H9 (cell line): ENCODE data around the gene RANBP17. TPM values are rescaled to one million over a fixed set of nuclear protein-coding genes. Genes with fewer than 3 reads are reported as not detected.

ENCODE experiments used
- DNase-seq: peaks from one replicate; pipeline ENCODE4 v3.0.0-alpha.2; 2017
- H2AFZ ChIP-seq: one replicate; pipeline ENCODE4 v1.6.1; 2013; ENCODE audit warnings: mild to moderate bottlenecking, low read length, control low read depth, moderate library complexity
- H2AK5ac ChIP-seq: 2 replicates; pipeline ENCODE4 v1.6.1; 2013; ENCODE audit warnings: low read length, control low read depth, mixed read lengths; ENCODE audit not compliant: insufficient read length
- H2BK120ac ChIP-seq: one replicate; pipeline ENCODE4 v1.6.1; 2013; ENCODE audit warnings: low read depth, mild to moderate bottlenecking, low read length, control low read depth, inconsistent platforms; ENCODE audit not compliant: poor library complexity, severe bottlenecking
- H2BK12ac ChIP-seq: 2 replicates; pipeline ENCODE4 v1.6.1; 2013; ENCODE audit warnings: low read length, control low read depth, mixed read lengths, low read depth; ENCODE audit not compliant: insufficient read length
- H2BK15ac ChIP-seq: 2 replicates; pipeline ENCODE4 v1.6.1; 2013; ENCODE audit warnings: low read depth, low read length, control low read depth
- H2BK20ac ChIP-seq: one replicate; pipeline ENCODE4 v1.6.1; 2013; ENCODE audit warnings: low read depth, mild to moderate bottlenecking, low read length, control low read depth, inconsistent platforms; ENCODE audit not compliant: poor library complexity, severe bottlenecking
- H2BK5ac ChIP-seq: 2 replicates; pipeline ENCODE4 v1.6.1; 2013; ENCODE audit warnings: low read length, control low read depth, mixed read lengths; ENCODE audit not compliant: insufficient read length
- H3K14ac ChIP-seq: 2 replicates; pipeline ENCODE4 v1.6.1; 2013; ENCODE audit warnings: low read length, control low read depth; ENCODE audit not compliant: insufficient read depth
- H3K18ac ChIP-seq: 2 replicates; pipeline ENCODE4 v1.6.1; 2013; ENCODE audit warnings: low read depth, mild to moderate bottlenecking, mixed read lengths, low read length, control low read depth; ENCODE audit not compliant: insufficient read length
- H3K23ac ChIP-seq: 2 replicates; pipeline ENCODE4 v1.6.1; 2013; ENCODE audit warnings: low read length, control low read depth, mixed read lengths, low read depth; ENCODE audit not compliant: insufficient read length
- H3K23me2 ChIP-seq: 2 replicates; pipeline ENCODE4 v1.6.1; 2013; ENCODE audit warnings: low read depth, mild to moderate bottlenecking, mixed read lengths, low read length, control low read depth; ENCODE audit not compliant: insufficient read length, poor library complexity, severe bottlenecking
- H3K27ac ChIP-seq: 2 replicates; pipeline ENCODE4 v1.5.1; 2013; ENCODE audit warnings: low read length, control low read depth, mixed read lengths, low read depth; ENCODE audit not compliant: insufficient read length
- H3K27me3 ChIP-seq: 2 replicates; pipeline ENCODE4 v1.6.1; 2013; ENCODE audit warnings: low read length, control low read depth, inconsistent platforms; ENCODE audit not compliant: insufficient read depth
- H3K4ac ChIP-seq: 2 replicates; pipeline ENCODE4 v1.6.1; 2013; ENCODE audit warnings: low read depth, mild to moderate bottlenecking, control low read depth, inconsistent platforms, low read length, moderate library complexity
- H3K4me1 ChIP-seq: 2 replicates; pipeline ENCODE4 v1.6.1; 2013; ENCODE audit warnings: low read length, control low read depth, inconsistent platforms; ENCODE audit not compliant: insufficient read depth
- H3K4me2 ChIP-seq: 2 replicates; pipeline ENCODE4 v1.6.1; 2013; ENCODE audit warnings: low read length, control low read depth, mixed read lengths; ENCODE audit not compliant: insufficient read length, insufficient read depth
- H3K56ac ChIP-seq: 2 replicates; pipeline ENCODE4 v1.6.1; 2013; ENCODE audit warnings: low read depth, mild to moderate bottlenecking, mixed read lengths, low read length, control low read depth; ENCODE audit not compliant: insufficient read length
- H3K79me1 ChIP-seq: 2 replicates; pipeline ENCODE4 v1.6.1; 2013; ENCODE audit warnings: low read depth, mild to moderate bottlenecking, moderate library complexity, low read length, control low read depth, inconsistent platforms; ENCODE audit not compliant: insufficient read depth, poor library complexity, severe bottlenecking
- H3K79me2 ChIP-seq: 2 replicates; pipeline ENCODE4 v1.6.1; 2013; ENCODE audit warnings: low read length, control low read depth, inconsistent platforms; ENCODE audit not compliant: insufficient read depth
- H3K9ac ChIP-seq: 2 replicates; pipeline ENCODE4 v1.6.1; 2013; ENCODE audit warnings: low read length, control low read depth, mixed read lengths; ENCODE audit not compliant: insufficient read length; ENCODE audit errors: extremely low read depth
- H3K9me3 ChIP-seq: one replicate; pipeline ENCODE4 v1.6.1; 2013; ENCODE audit warnings: low read depth, low read length, inconsistent platforms; ENCODE audit not compliant: control insufficient read depth
- H3T11ph ChIP-seq: one replicate; pipeline ENCODE4 v1.6.1; 2013; ENCODE audit warnings: mild to moderate bottlenecking, low read length, control low read depth, inconsistent platforms
- H4K20me1 ChIP-seq: one replicate; pipeline ENCODE4 v1.6.1; 2013; ENCODE audit not compliant: control insufficient read depth, insufficient read length, insufficient read depth
- H4K5ac ChIP-seq: 2 replicates; pipeline ENCODE4 v1.6.1; 2013; ENCODE audit warnings: low read depth, mild to moderate bottlenecking, mixed read lengths, low read length, control low read depth; ENCODE audit not compliant: insufficient read length
- H4K8ac ChIP-seq: replicated peaks from 2 replicates; pipeline ENCODE4 v1.6.1; 2013; ENCODE audit warnings: low read length, control low read depth, mixed read lengths, low read depth; ENCODE audit not compliant: insufficient read length
- H4K91ac ChIP-seq: 2 replicates; pipeline ENCODE4 v1.6.1; 2013; ENCODE audit warnings: low read depth, mild to moderate bottlenecking, moderate library complexity, mixed read lengths, low read length, control low read depth; ENCODE audit not compliant: insufficient read length
- H3K27ac Mint-ChIP-seq, 3 experiments: 2 replicates in 2 of 3; 3 replicates in 1 of 3; pipeline ENCODE4 v1.8.0; 2020 to 2021; ENCODE audit warnings: mixed read lengths in 3 of 3, mild to moderate bottlenecking in 1 of 3, moderate library complexity in 1 of 3
- H3K27me3 Mint-ChIP-seq: 2 replicates; pipeline ENCODE4 v1.8.0; 2021; ENCODE audit warnings: low read depth, mild to moderate bottlenecking, moderate library complexity, mixed read lengths
- H3K36me3 Mint-ChIP-seq, 3 experiments: 2 replicates in 2 of 3; 3 replicates in 1 of 3; pipeline ENCODE4 v1.8.0; 2020 to 2021; ENCODE audit warnings: low read depth in 3 of 3, mixed read lengths in 3 of 3; ENCODE audit not compliant: insufficient read depth in 1 of 3
- H3K4me1 Mint-ChIP-seq, 2 experiments: 2 replicates each; pipeline ENCODE4 v1.8.0; 2020; ENCODE audit warnings: mixed read lengths in 2 of 2
- H3K4me3 Mint-ChIP-seq, 2 experiments: 2 replicates in 1 of 2; 3 replicates in 1 of 2; pipeline ENCODE4 v1.8.0; 2020 to 2021; ENCODE audit warnings: mild to moderate bottlenecking in 2 of 2, mixed read lengths in 2 of 2, moderate library complexity in 1 of 2
- H3K9me3 Mint-ChIP-seq, 2 experiments: 2 replicates in 1 of 2; 3 replicates in 1 of 2; pipeline ENCODE4 v1.8.0; 2020; ENCODE audit warnings: mild to moderate bottlenecking in 2 of 2, mixed read lengths in 2 of 2, moderate library complexity in 1 of 2
- WGBS: extraction: QIAGEN DNeasy Blood & Tissue Kit; methylation state at CpG from one replicate; pipeline ENCODE4 v1.1.7; 2013; ENCODE audit warnings: missing lambda C conversion rate, low lambda C conversion rate, mixed read lengths; ENCODE audit not compliant: insufficient read length; ENCODE audit errors: extremely low coverage; 5-methylcytosine and 5-hydroxymethylcytosine counted together
- total RNA-seq: library from RNA; stranded (reverse); gene quantifications from 2 replicates; pipeline ENCODE4 v1.2.1, GENCODE V29; 2021
- TF ChIP-seq, protein P1 (sequence below): fragments of 200-600 bp; sonication (generic); conservative IDR thresholded peaks from 3 replicates; pipeline ENCODE4 v1.8.0; 2021; ENCODE audit warnings: antibody characterized with exemption, mild to moderate bottlenecking

Gene RANBP17
- total RNA-seq, 1 experiment from 2014 or later: 16.5 TPM

DNA sequence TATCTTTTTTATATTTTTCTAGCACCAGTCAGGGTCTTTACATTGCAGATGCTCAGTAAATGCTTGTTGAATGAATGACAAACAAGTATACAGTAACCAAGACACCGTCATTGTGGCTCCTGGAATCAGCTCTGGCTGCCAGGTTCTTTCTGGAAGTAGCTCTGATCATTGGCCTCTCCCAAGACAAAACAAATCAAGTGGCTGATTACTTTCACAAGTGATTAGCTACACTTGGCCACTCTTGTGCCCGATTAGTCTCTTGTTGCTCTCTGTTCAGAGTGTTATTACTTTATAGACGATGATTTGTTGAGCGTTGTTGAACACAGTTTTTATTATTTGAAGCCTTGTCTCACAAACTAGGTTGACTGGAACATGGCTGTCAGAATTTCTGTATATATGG, 327.6 kb downstream of the RANBP17 start:
- no peak overlapping the region for H3K4me2 ChIP-seq
- H4K8ac ChIP-seq: no peak overlapping the region
- no peak overlapping the region for H2BK15ac ChIP-seq
- no peaks in the 10 kb centered on the region for H3K27me3 Mint-ChIP-seq
- H3K23ac ChIP-seq: no peak overlapping the region
- H3K9ac ChIP-seq: no peak overlapping the region
- H3K27ac ChIP-seq: no peak overlapping the region
- H3K4ac ChIP-seq: no peak overlapping the region
- no CpG with 5 or more reads among the region's 4 CpGs for WGBS
- H3K79me1 ChIP-seq: no peaks in the 10 kb centered on the region
- TF ChIP-seq, protein P1, sequence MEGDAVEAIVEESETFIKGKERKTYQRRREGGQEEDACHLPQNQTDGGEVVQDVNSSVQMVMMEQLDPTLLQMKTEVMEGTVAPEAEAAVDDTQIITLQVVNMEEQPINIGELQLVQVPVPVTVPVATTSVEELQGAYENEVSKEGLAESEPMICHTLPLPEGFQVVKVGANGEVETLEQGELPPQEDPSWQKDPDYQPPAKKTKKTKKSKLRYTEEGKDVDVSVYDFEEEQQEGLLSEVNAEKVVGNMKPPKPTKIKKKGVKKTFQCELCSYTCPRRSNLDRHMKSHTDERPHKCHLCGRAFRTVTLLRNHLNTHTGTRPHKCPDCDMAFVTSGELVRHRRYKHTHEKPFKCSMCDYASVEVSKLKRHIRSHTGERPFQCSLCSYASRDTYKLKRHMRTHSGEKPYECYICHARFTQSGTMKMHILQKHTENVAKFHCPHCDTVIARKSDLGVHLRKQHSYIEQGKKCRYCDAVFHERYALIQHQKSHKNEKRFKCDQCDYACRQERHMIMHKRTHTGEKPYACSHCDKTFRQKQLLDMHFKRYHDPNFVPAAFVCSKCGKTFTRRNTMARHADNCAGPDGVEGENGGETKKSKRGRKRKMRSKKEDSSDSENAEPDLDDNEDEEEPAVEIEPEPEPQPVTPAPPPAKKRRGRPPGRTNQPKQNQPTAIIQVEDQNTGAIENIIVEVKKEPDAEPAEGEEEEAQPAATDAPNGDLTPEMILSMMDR: no peak
- no peak overlapping the region for H2BK5ac ChIP-seq
- peaks cover 0 to 1% of the 10 kb centered on the region in 2 experiments; a peak in 1 of 5 replicates for H3K9me3 Mint-ChIP-seq
- no peak overlapping the region for H4K5ac ChIP-seq
- no peak overlapping the region for H3K18ac ChIP-seq
- H3K79me2 ChIP-seq: no peaks in the 10 kb centered on the region
- H3T11ph ChIP-seq: no peak overlapping the region
- peaks cover 0 to 10% (median 7%) of the 10 kb centered on the region in 3 experiments; a peak in 6 of 7 replicates for H3K36me3 Mint-ChIP-seq
- no peak overlapping the region for H3K27ac Mint-ChIP-seq
- no peak overlapping the region for H4K91ac ChIP-seq
- no peaks in the 10 kb centered on the region for H4K20me1 ChIP-seq
- no peak overlapping the region for H3K56ac ChIP-seq
- H3K4me1 Mint-ChIP-seq: no peaks in the 10 kb centered on the region
- no peak overlapping the region for H2BK120ac ChIP-seq
- H3K27me3 ChIP-seq: no peaks in the 10 kb centered on the region
- no peak overlapping the region for H2BK12ac ChIP-seq
- H3K4me3 Mint-ChIP-seq: no peak overlapping the region
- H3K23me2 ChIP-seq: no peaks in the 10 kb centered on the region
- no peaks in the 10 kb centered on the region for H3K9me3 ChIP-seq
- no peak overlapping the region for H2AK5ac ChIP-seq
- H3K4me1 ChIP-seq: no peaks in the 10 kb centered on the region
- H3K14ac ChIP-seq: no peak overlapping the region
- no peak overlapping the region for H2AFZ ChIP-seq
- no peak overlapping the region for H2BK20ac ChIP-seq
- DNase-seq: no peak
